ENCODE measurements around the gene UBFD1. TPM values are rescaled to one million over a fixed set of nuclear protein-coding genes. Genes with fewer than 3 reads are reported as not detected.

The UBFD1 gene, protein sequence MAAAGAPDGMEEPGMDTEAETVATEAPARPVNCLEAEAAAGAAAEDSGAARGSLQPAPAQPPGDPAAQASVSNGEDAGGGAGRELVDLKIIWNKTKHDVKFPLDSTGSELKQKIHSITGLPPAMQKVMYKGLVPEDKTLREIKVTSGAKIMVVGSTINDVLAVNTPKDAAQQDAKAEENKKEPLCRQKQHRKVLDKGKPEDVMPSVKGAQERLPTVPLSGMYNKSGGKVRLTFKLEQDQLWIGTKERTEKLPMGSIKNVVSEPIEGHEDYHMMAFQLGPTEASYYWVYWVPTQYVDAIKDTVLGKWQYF
- total RNA-seq (2022), result 121 and 125 TPM in 2 replicates
- percentile 92 among the genes with signal in this experiment for Bru-seq, nascent RNA
- BruChase-seq, experiment 1, labeled RNA remaining after a 6-hour chase, result percentile 97 among the genes with signal in this experiment
- percentile 93 among the genes with signal in this experiment for BruChase-seq, experiment 2, labeled RNA remaining after a 2-hour chase
- long read RNA-seq, full-length matches to known transcripts, result 47 of 67 reads
- long read RNA-seq, partial matches to known transcripts, result 3 of 67 reads
- long read RNA-seq, other reads (novel, unspliced or antisense), result 17 of 67 reads

DNA sequence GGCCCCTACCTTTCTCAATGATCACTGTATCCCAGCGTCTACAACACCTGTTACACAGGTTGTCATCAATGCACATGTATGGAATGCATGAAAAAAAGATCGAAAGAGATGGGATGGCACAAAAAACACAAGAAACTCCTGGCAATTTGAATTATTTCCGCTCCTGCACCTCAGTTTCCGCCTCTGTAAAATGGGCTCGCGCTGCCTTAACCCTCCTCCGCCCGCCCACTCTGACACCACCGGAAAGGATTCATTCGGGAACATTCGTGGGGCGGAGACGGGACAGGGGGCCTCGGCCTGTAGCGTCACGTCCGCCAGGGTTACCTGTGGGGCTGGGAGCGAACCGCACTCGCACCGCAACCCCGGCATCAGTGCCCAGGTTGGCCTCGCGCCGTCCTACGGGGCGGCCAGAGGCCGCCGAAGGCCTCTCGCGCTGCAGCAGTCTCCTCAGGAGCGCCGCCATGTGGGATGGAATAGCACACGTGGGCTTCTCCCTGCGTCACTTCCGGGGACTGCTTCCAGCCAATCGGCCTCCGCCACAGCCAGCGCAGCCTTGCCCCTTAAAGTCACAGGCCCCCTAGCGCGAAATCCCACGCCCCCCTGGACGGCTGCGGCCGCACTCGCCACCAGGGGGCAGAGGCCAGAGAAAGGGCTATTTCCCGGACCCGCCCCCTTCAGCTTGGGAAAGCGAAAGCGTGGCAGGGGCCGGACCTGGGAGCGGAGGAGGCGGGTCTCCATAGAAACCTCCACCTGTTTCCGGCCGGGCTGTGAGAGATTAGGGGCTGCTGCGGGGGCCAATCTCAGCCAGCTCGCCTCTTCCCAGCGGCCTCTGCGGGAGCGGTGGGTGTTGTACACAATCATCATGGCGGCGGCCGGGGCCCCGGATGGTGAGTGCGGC, at the start of gene UBFD1, which contains the start of gene EARS2:
Gene UBFD1 (plus strand): TSS at position 847 of the 898 bp plus-strand sequence. CDS start 16 bp downstream, at position 863.
Gene EARS2 (minus strand): TSS at position 470 of the 898 bp plus-strand sequence. CDS start 7 bp downstream, at position 463.
- H3K9me3 Mint-ChIP-seq (ENCODE audit: low read depth, unreplicated experiment), result no peaks in the 10 kb centered on the region
- H3K27me3 Mint-ChIP-seq (ENCODE audit: unreplicated experiment), result no peaks in the 10 kb centered on the region
- H3K27ac Mint-ChIP-seq (ENCODE audit: unreplicated experiment), result peak within 1 kb of the TSS; percentile 96

DNA sequence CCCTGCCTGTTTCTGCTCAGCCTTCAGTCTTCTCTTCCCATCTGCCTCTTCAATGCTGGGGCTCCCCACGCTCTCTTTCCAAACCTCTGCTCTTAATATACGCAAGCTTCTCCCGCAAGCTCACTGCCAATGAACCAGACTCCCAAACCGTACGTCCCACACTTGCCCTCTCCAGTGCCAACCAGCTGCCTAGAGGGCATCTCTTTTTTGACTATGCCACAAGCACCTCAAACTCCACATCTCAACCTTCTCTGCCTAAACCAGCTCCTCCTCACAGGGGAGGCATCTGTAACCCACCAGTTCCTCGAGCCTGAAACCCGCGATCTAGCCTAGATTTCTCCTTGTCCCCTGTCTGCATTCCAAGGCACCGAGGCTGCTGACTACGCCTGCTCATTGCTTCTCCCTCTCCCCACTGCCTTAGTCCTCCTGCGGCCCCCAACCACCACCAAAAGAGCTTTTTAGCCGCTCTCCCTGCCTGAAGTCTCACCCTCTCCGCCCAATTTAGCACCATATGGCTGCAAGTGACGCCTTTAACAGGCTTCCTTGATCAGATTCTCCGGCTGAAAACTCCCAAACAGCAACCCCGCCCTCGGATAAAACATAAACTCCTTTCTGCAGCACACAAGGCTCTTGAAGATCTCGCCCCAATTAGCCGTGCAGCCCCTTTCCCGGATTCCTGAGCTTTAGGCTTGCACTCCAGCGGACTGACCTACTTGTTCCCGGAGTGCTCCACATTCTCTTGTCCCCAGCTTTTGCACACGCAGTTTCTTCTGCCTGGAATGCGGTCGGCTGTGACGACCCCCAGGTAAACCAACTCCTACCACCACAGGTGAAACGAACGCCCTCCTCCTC, 48.7 kb upstream of the UBFD1 start:
- CTCF ChIA-PET, result interaction anchor here (0.6 to 1.2 kb wide), 4 partner anchors 9 to 49 kb away, joined by 3 read pairs; partner anchors contain the start of genes EARS2 and UBFD1
- H3K9me3 Mint-ChIP-seq (ENCODE audit: low read depth, unreplicated experiment), result no peaks in the 10 kb centered on the region

More for the DNA sequence above, at the start of gene UBFD1, which contains the start of gene EARS2:
- CTCF ChIA-PET, result interaction anchor here (0.6 to 1.8 kb wide), 4 partner anchors 18 to 84 kb away, joined by 3 read pairs; partner anchors contain the start of gene PALB2
- H3K4me1 Mint-ChIP-seq (ENCODE audit: low read depth, unreplicated experiment), result peaks cover 8% of the 10 kb centered on the region
- DNase-seq, result peak; percentile 100
- H3K36me3 Mint-ChIP-seq (ENCODE audit: insufficient read depth, unreplicated experiment), result peaks cover 63% of the 10 kb centered on the region
- TF ChIP-seq, protein P1, sequence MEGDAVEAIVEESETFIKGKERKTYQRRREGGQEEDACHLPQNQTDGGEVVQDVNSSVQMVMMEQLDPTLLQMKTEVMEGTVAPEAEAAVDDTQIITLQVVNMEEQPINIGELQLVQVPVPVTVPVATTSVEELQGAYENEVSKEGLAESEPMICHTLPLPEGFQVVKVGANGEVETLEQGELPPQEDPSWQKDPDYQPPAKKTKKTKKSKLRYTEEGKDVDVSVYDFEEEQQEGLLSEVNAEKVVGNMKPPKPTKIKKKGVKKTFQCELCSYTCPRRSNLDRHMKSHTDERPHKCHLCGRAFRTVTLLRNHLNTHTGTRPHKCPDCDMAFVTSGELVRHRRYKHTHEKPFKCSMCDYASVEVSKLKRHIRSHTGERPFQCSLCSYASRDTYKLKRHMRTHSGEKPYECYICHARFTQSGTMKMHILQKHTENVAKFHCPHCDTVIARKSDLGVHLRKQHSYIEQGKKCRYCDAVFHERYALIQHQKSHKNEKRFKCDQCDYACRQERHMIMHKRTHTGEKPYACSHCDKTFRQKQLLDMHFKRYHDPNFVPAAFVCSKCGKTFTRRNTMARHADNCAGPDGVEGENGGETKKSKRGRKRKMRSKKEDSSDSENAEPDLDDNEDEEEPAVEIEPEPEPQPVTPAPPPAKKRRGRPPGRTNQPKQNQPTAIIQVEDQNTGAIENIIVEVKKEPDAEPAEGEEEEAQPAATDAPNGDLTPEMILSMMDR (IDR thresholded peaks at IDR 0.05; ENCODE audit: unreplicated experiment), result peak; percentile 91
- H3K4me3 Mint-ChIP-seq (ENCODE audit: low read depth, unreplicated experiment), result peak within 1 kb of the TSS; percentile 96
- intact Hi-C loops (cut with micrococcal nuclease; ENCODE audit: unreplicated experiment), result loop anchor here (5.0 kb wide), 1 partner anchor 480 kb away; no protein-coding TSS in a partner anchor
- TSS peak; percentile 59 for BruUV-seq (replicated peaks)

DNA sequence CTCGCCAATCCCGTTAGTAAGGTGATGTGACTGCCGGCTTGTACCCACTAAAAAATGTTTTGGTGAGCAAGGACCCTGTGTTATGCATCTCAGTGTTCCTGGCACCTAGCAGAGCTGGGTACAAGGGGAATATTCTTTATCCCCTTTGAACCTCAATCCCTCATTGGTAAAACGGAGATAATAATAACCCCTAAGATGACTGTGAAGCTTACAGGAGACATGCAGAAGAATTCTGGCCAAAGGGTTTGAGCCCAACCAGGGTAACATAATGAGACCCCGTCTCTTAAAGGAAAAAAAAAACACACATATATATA, 48.1 kb upstream of the UBFD1 start:
- Mint-ChIP-seq H3K4me3 (ENCODE audit: low read depth, unreplicated experiment) (peak overlapping the region; percentile 86), H3K9me3 (ENCODE audit: low read depth, unreplicated experiment) (no peaks in the 10 kb centered on the region), H3K36me3 (ENCODE audit: insufficient read depth, unreplicated experiment) (peaks cover 32% of the 10 kb centered on the region), H3K4me1 (ENCODE audit: low read depth, unreplicated experiment) (peaks cover 42% of the 10 kb centered on the region), H3K27ac (ENCODE audit: unreplicated experiment) (peak overlapping the region; percentile 40), H3K27me3 (ENCODE audit: unreplicated experiment) (no peaks in the 10 kb centered on the region)
- TSS peak; percentile 79 for BruUV-seq (replicated peaks)
- CTCF ChIA-PET, result interaction anchor here (0.6 to 1.1 kb wide), 2 partner anchors 18 to 34 kb away, joined by 3 read pairs; no protein-coding TSS in a partner anchor
- intact Hi-C loops (cut with micrococcal nuclease; ENCODE audit: unreplicated experiment), result loop anchor here (10.0 kb wide), 1 partner anchor 325 kb away; the partner anchor contains the start of gene SCNN1G
- no peak for DNase-seq
- TF ChIP-seq, protein P1 (IDR thresholded peaks at IDR 0.05; ENCODE audit: unreplicated experiment), result no peak

More for the DNA sequence above, 48.7 kb upstream of the UBFD1 start:
- no peak for DNase-seq
- TF ChIP-seq, protein P1 (IDR thresholded peaks at IDR 0.05; ENCODE audit: unreplicated experiment), result no peak
- Mint-ChIP-seq H3K27me3 (ENCODE audit: unreplicated experiment) (no peaks in the 10 kb centered on the region), H3K27ac (ENCODE audit: unreplicated experiment) (peak overlapping the region; percentile 40), H3K4me3 (ENCODE audit: low read depth, unreplicated experiment) (peak overlapping the region; percentile 86), H3K4me1 (ENCODE audit: low read depth, unreplicated experiment) (peaks cover 42% of the 10 kb centered on the region), H3K36me3 (ENCODE audit: insufficient read depth, unreplicated experiment) (peaks cover 32% of the 10 kb centered on the region)
- intact Hi-C loops (cut with micrococcal nuclease; ENCODE audit: unreplicated experiment), result loop anchor here (10.0 kb wide), 1 partner anchor 324 kb away; the partner anchor contains the start of gene SCNN1G
- BruUV-seq (replicated peaks), result no TSS peak
